C4-2B (cell line): ENCODE measurements around the gene ANKRD53.

Source experiments
- H3K27ac ChIP-seq: fragments of 450-650 bp; 2 replicates; pipeline ENCODE4 v1.5.1; 2017
- ZFX ChIP-seq: fragments of 450-650 bp; IDR thresholded peaks from 2 replicates; pipeline ENCODE4 v1.6.1; 2017
- TF ChIP-seq, protein P1 (sequence below): fragments of 450-650 bp; conservative IDR thresholded peaks from 2 replicates; pipeline ENCODE4 v1.5.1; 2017; ENCODE audit warnings: mild to moderate bottlenecking

ANKRD53 gene, protein sequence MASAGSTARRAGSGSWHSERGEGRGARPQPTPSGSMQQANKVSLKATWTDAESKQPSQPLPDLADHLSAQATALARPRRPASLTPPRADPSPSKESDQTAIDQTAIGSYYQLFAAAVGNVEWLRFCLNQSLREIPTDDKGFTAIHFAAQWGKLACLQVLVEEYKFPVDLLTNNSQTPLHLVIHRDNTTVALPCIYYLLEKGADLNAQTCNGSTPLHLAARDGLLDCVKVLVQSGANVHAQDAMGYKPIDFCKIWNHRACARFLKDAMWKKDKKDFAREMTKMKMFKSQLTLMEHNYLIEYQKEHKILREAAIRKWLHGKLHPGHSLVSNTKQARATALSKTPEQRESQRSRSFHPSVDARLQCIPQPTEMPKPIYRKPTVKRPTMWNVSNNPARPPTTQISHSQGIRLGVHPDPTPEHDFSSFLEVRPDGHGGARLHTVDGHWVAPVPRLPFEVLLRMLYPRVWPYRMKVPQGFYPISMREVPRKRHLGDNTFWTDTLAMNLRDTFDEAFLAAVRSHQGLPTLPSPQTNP

DNA sequence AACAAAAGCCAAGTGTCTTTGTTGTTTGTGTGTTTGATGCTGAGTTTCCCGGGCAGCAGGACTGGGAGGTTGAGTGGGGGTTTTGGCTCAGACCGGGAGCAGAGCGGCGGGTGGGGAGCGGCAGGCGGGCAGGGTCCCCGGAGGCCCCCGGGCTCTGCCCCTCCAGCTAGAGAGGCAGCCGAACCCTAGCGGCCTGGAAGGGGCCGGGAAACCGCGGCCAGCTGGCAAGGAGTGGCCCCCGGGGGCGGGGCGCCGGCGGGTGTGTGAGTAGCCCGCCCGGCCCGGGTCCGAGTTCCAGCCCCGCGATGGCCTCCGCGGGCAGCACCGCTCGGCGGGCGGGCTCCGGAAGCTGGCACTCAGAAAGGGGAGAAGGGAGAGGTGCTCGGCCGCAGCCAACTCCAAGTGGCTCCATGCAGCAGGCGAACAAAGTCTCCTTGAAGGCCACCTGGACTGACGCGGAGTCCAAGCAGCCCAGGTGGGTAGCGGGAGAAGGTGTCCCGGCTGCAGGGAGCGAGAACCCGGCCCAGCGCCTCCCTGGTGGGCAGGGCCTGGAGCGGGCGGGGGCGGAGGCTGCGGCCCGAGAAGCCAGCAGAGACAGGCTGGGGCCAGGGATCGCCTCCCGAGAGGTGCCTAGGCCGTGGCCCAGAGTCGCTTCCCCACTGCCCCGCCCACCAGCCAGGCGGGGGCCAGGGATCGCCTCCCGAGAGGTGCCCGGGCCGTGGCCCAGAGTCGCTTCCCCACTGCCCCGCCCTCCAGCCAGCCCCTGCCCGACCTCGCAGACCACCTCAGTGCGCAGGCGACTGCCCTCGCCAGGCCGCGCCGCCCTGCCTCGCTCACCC is at the start of gene ANKRD53:
Gene ANKRD53 (plus strand): TSS at position 290 of the 839 bp plus-strand sequence. CDS start 16 bp downstream, at position 306.
- no peak within 1 kb of the TSS for H3K27ac ChIP-seq
- TF ChIP-seq, protein P1, sequence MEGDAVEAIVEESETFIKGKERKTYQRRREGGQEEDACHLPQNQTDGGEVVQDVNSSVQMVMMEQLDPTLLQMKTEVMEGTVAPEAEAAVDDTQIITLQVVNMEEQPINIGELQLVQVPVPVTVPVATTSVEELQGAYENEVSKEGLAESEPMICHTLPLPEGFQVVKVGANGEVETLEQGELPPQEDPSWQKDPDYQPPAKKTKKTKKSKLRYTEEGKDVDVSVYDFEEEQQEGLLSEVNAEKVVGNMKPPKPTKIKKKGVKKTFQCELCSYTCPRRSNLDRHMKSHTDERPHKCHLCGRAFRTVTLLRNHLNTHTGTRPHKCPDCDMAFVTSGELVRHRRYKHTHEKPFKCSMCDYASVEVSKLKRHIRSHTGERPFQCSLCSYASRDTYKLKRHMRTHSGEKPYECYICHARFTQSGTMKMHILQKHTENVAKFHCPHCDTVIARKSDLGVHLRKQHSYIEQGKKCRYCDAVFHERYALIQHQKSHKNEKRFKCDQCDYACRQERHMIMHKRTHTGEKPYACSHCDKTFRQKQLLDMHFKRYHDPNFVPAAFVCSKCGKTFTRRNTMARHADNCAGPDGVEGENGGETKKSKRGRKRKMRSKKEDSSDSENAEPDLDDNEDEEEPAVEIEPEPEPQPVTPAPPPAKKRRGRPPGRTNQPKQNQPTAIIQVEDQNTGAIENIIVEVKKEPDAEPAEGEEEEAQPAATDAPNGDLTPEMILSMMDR, result no peak
- TF ChIP-seq ZFX, result no peak

DNA sequence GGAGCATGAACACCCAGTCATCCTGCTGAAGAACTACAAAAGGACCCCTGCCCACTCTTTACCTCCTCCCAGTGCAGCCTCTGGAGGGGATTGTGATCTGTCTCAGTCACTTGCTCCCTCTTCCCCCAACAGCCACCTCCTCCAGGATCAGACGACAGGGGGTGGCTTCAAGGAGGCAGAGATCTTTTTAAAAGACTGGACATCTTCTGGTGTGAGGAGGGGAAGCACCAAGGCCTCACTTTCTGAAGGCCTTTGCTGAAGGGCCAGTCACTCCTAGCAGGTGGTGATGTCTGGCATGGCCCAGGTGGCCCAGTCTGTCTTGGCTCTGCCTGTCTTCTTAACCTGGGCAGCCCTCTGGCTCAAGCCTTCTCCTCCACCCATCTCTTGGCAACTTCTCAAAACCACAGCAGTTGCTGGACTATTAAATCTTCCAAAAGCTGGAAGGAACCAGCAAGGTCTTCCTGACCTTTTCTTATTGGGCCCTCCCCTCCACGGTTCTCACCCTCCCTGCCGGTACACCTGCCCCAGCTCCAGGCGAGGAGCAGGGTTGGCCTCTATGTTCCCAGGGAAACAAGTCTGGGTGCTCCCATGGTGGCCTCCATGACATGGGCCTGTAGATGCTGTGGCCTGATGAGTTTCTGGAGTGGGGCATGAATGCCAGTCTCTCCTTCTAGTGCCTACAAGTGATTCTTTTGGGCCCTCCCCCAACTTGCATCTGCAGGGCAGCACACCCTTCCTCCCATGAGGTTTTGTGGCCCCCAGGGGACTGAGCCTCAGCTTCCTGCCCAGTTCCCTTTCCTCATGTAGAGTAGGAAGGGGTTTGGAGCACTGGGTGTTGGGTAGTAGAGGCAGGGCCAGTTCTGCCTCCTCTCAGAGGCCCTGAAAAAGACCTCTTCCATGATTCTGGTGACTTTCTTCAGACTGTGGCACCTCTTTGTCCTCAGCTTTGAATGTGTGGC is 47.8 kb upstream of the ANKRD53 start:
- TF ChIP-seq, protein P1, result no peak
- TF ChIP-seq ZFX, result no peak
- H3K27ac ChIP-seq, result no peak overlapping the region

DNA sequence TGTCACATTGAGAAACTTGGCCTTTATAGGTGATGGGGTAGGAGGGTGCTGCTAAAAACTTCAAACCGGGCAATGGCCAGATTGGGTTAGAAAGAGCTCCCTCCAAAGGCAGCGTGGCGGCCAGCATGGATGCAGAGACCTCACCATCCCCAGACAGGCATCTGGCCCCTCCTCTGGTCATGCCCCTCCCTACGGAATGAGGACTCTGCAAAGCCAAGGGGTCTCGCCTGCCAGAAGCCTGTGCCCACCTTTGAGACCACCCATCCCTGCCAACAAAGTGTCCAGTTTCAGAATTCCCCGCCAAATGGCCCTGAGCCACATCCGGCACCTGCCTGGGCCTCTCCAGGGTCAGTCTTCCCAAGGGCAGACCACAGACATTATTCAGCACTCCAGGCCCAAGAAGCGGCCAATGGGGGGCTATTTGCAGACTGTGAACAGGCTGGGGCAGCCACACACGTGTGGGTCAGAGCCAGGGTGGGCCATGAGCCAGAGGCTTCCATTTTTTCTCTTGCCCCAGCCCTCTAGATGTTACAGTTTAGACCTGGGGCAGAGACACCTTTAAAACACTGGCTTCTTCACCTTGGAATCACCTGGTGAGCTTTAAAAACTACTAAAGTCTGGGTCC is 46.9 kb upstream of the ANKRD53 start:
- TF ChIP-seq ZFX, result no peak
- TF ChIP-seq, protein P1, result no peak
- no peak overlapping the region for H3K27ac ChIP-seq

DNA sequence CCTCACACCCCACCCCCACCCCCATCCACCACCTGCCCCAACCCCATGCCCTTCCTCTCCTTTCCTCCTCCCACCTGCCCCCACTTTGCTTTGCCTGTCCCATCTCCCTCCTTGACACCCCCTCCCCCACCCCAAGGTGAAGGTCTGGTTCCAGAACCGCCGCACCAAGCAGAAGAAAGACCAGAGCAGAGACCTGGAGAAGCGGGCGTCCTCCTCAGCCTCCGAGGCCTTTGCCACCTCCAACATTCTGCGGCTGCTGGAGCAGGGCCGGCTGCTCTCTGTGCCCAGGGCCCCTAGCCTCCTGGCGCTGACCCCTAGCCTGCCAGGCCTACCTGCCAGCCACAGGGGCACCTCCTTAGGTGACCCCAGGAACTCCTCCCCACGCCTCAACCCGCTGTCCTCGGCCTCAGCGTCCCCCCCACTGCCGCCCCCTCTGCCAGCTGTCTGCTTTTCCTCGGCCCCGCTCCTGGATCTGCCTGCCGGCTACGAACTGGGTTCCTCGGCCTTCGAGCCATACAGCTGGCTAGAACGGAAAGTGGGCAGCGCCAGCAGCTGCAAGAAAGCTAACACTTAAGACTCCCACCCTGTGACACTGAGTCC is 45.7 kb upstream of the ANKRD53 start:
- TF ChIP-seq, protein P1, result no peak
- no peak for TF ChIP-seq ZFX
- H3K27ac ChIP-seq, result no peak overlapping the region

DNA sequence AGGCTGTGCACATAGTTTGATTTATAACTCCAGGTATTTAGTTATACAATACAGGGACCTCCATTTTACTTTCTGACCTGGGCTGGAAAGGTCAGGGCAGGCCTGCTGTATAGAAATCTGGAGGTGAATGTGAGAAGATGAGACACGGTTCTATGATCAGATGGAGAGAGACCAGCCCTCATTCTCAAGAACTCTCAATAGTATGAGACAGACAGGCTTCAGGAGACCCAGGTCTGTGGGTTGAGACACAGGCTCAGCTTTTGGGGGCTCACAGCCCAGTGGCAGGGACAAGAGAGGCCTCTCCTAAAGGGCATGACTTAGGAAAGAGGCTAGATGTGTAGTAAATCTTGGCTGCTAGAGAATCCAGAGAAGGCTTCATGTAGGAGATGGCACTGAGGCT is 43.4 kb upstream of the ANKRD53 start:
- TF ChIP-seq ZFX, result no peak
- TF ChIP-seq, protein P1, result no peak
- H3K27ac ChIP-seq, result no peak overlapping the region

DNA sequence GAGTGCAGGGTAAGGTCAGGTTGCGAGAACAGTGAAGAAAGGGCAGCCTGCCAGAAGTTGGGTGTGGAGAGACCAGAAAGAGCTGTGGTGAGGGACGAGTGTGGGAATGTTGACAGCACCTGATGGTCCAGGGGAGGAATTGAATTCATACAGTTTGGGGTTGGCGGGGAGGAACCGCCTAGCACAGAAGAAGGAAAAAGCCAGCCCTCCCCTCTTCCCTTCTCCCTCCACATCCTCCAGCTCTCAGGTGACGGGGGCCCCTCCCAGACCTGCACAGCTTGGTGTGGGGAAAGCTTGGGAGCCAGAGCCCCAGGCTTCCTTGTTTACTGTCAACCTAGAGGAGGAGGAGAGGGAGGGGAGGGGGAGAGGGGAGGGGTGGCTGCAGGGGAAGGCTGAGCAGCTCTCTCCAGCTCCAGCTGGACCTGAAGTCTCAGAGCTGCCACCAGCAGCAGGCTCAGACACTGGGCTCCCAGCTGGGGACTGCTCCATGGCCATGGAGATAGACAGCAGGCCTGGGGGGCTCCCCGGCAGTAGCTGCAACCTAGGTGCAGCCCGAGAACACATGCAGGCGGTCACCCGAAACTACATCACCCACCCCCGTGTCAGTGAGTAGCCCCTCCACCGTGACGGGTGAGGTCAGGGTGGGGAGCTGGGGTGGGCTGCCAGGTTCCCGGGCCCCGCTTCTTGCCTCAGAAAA is 42.8 kb upstream of the ANKRD53 start, which contains the start of gene ATP6V1B1:
Gene ATP6V1B1 (plus strand): TSS at position 433 of the 697 bp plus-strand sequence. CDS start 55 bp downstream, at position 488.
- no peak for TF ChIP-seq ZFX
- TF ChIP-seq, protein P1, result no peak
- H3K27ac ChIP-seq, result no peak within 1 kb of the TSS
